Right lung (tissue), 10 donors: ENCODE measurements around the gene RNF6. TPM values are rescaled to one million over a fixed set of nuclear protein-coding genes. Genes with fewer than 3 reads are reported as not detected.
"Not testable (repeated sequence)": the region's sequence is repeated elsewhere in the genome, so short reads cannot be mapped to it uniquely, and the experiment has no call there.

Experiments
- DNase-seq, 2 donors: peaks; one replicate each; pipeline ENCODE4 v3.0.0-alpha.2; 2013
- long read RNA-seq, 8 donors: transcript quantifications; one replicate each; lab custom pipeline, GENCODE V29; 2026
- polyA plus RNA-seq, 5 donors: library from polyadenylated mRNA; unstranded; fragments of 120-200 nt; gene quantifications; one replicate each; pipeline versions ENCODE4 v1.2.1 to v1.2.3, GENCODE V29; 2013; ENCODE audit warnings: inconsistent platforms in 1 of 5, low replicate concordance in 1 of 5; ENCODE audit not compliant: insufficient read length in 5 of 5, insufficient read depth in 1 of 5

The RNF6 gene
- polyA plus RNA-seq = 10 to 100 TPM; 24.1 to 34.4 (median 30.0) TPM
- long read RNA-seq, donor 1, transcript RNF6-201 (5 exons, 3,282 nt) = major isoform, 5 of 6 reads
- long read RNA-seq, donor 1, partial matches to known transcripts = 0 of 6 reads
- long read RNA-seq, donor 1, other reads (novel, unspliced or antisense) = 0 of 6 reads
- long read RNA-seq, donor 2, partial matches to known transcripts = 0 of 3 reads
- long read RNA-seq, donor 2, other reads (novel, unspliced or antisense) = 0 of 3 reads
- long read RNA-seq, donor 3, partial matches to known transcripts = 0 of 6 reads
- long read RNA-seq, donor 3, other reads (novel, unspliced or antisense) = 0 of 6 reads
- long read RNA-seq, donor 4, partial matches to known transcripts = 0 of 2 reads
- long read RNA-seq, donor 4, other reads (novel, unspliced or antisense) = 0 of 2 reads
- long read RNA-seq, donor 5, partial matches to known transcripts = 0 of 7 reads
- long read RNA-seq, donor 5, other reads (novel, unspliced or antisense) = 0 of 7 reads
- long read RNA-seq, donor 6, partial matches to known transcripts = 35 of 43 reads
- long read RNA-seq, donor 6, other reads (novel, unspliced or antisense) = 0 of 43 reads
- long read RNA-seq, donor 7, partial matches to known transcripts = 0 of 5 reads
- long read RNA-seq, donor 7, other reads (novel, unspliced or antisense) = 0 of 5 reads
- long read RNA-seq, donor 8 = 0 reads

GRCh38 chr13:26221721-26222519 lies at the start of gene RNF6:
Gene RNF6 (minus strand): TSS chr13:26222314. CDS start chr13:26219649, 2,665 bp downstream.
- DNase-seq = peak; percentile 93 to 94

DNA sequence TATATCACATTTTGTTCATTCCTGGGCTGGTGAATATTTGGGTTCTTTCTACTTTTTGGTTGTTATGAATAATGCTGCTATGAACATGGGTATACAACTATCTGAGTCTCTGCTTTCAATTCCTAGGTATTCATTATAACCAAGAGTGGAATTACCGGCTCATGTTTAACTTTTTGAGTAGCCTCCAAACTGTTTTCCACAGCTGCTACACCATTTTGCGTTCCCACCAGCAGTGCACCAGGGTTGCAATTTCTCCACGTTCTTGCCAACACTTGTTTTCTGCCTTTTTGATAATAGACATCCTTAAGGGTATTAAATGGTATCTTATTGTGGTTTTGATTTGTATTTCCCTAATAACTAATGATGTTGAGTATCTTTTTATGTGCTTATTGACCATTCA lies 48.6 kb upstream of the RNF6 start:
- DNase-seq = no peak

DNA sequence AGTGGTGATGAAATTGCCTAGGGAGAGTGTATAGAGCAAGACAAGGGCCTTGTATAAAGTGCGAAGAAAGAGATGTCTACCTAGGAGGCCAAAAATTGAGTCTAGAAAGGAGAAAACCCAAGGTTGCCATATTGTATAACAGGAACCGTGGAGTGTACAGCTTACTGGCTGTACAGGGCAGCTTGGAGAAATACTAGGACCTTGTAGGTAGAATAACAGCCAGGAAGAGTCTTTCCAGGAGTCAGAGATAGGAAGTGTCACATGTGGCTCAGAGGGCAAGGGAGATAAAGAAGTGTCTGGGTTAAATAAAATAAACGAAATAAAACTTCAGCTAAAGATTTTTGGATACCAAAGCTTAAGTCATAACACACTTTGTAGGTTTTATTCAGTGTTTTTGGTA lies 44.2 kb upstream of the RNF6 start:
- DNase-seq = no peak

DNA sequence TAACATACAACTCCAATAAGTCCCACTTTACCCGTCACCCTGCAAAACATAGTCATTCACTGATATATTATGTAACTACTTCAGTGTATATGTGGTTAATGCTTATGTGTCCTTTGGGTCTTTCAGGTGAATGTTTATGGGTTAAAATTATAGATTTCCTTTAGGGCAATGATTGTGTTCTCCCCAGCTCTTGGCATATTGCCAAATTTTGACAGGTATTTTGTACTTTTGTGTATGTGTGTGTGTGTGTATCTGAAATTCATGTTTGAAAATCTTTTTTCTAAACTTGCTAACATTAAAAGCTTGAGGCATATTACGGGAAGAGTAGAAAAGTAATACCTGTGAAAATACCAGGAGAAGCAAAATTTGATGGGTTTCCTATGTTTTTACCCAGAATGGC lies 40.0 kb upstream of the RNF6 start:
- no peak for DNase-seq

- DNase-seq = no peak
These were observed 37.5 kb upstream of the RNF6 start for GRCh38 chr13:26259634-26260033.

DNA sequence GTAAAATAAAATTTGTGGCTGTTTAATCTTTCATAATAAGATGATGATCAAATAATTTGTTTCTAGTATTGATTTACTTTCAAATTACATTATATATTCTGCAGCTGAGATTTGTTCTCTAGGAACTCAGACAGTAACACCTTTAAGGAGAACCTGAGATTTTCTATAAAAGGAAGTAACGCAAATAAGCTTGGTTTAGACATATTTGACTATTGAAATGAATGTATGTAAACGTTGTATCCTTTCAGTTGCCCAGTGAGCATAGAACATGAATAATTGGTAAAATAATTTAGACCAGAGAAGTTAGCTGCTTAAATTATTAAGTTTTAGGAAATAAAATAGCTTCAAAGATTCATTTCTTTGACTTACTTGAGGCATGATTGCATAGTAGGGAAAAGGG lies 34.9 kb upstream of the RNF6 start:
- no peak for DNase-seq

DNA sequence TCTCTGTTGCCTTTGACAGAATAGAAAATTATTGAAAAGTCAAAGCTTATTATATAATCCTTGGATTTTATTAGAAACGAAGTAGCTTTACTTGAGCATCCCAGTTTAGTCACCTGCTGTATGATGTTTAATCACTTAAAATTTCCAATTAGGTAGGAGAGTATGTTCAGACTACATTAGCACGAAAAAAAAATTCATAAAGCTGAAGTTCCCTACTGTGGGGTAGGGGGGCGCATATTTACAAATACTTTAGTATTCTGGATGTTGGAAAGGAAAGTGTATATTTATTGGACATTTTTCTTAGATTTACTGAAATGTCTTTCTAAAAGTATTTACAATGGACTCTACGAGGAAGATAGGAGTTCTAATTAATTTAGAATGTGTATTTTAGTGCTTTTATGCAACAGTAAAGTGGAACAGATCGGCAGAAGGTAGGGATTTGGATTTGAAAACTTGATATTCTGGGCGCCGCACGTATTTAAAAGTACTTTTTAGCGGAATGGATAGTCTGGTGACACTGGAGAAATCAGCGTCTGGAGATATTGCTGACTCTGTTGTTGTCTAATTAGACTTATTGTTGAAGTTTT lies 33.7 kb upstream of the RNF6 start:
- no peak for DNase-seq

DNA sequence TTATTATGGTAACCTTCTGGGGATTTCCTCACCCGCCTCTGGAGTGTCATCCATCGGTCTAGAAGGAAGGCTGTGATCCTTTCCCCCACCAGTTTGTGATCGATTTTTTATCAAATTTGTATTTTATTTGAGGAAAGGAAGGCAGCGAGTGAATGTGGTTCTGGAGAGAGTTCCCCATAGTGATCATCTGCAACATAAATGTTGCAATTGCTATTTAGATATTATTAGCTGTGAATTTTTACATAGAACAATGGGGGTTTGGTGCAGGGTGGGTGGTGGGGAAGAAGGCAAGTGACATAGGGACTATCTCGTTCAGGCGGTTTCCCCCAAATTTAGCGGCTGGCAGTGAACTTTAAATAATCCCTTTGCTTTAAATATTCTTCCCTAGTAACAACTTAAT lies 33.0 kb upstream of the RNF6 start:
- DNase-seq = no peak

- DNase-seq = peak; percentile 31 to 32
These were observed 32.5 kb upstream of the RNF6 start for GRCh38 chr13:26254583-26255111.

DNA sequence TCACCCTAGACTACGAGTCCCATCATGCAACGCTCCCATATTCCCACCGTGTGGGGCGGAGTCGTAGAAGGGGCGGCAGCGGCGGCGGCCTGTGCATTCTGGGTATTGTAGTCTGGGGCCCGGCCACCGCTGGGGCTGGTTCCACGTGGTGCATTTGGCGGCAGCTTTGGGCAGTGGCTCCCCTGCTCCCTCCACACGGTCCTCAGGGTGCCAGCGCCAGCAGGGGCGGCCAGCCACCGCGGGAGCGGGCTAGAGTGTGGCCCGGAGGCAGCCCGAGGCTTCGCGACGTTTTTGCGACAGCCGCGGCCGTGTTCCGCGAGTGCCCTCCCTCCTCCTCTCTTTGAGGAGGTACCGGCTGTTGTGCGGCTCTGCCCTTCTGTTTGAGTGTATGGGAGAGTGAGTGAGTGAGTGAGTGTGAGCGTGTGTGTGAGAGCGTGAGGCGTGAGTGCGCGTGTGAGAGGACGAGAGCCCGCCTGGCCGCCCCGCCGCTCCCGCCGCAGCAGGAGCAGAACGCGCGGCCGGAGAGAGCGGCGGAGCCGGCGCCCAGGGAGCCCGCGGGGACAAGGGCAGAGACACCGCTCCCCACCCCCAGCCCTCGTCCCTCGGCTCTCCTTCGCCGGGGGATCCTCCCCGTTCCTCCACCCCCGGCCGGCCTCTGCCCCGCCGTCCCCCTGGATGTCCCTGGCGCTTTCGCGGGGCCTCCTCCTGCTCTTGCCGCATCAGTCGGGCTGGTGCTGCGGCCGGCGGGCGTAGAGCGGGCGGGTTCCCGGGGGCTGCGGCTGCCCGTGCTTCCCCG lies 31.9 kb upstream of the RNF6 start, which contains the start of gene CDK8:
CDK8 (plus strand) TSS at position 343 of the 796 bp plus-strand sequence. CDS start 513 bp downstream, outside the sequence.
- peak; percentile 89 to 93 for DNase-seq

DNA sequence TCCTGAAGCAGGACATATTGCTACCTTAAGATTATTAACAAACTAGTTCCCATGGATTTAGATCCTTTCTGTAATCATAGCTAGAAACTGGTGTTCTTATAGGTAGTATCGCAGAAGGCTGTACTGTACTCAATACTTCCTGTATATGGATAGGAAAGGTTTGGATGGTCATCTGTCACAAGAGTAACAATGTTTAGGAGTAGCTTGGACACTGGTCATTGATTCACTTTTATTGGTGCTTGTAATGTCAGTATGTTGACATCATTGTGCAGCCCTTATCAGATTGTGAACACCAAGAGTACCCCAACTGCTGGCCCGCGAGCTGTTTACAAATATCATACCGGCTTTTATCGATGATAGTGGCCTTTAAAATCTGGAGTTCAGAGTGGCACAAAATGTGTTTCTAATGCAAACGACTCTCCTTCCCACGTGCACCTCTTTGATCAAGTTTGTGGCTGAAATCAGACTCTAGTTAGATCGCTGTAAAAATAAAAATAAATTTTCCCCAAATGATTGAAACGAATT lies 31.2 kb upstream of the RNF6 start:
- DNase-seq = no peak

GRCh38 chr13:26252006-26252405 lies 29.9 kb upstream of the RNF6 start:
- not testable (repeated sequence) for DNase-seq

DNA sequence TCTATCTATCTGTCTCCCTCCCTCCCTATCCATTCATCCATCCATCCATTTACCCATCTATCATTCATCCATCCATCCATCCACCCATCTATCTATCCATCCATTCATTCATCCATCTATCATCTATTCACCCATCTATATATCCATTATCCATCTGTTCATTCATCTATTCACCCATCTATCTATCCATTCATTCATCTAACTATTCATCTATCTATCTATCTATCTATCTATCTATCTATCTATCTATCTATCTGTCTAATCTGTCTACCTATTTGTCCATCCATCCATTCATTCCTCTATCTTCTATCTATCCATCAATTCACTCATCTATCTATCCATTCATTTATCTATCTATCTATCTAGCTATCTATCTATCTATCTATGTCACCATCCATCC lies 27.4 kb upstream of the RNF6 start:
- no peak for DNase-seq

- DNase-seq = no peak
These were observed 25.5 kb upstream of the RNF6 start for GRCh38 chr13:26247608-26248007.

- no peak for DNase-seq
These were observed 24.9 kb upstream of the RNF6 start for GRCh38 chr13:26247011-26247410.

- no peak for DNase-seq
These were observed 24.0 kb upstream of the RNF6 start for GRCh38 chr13:26246154-26246553.

DNA sequence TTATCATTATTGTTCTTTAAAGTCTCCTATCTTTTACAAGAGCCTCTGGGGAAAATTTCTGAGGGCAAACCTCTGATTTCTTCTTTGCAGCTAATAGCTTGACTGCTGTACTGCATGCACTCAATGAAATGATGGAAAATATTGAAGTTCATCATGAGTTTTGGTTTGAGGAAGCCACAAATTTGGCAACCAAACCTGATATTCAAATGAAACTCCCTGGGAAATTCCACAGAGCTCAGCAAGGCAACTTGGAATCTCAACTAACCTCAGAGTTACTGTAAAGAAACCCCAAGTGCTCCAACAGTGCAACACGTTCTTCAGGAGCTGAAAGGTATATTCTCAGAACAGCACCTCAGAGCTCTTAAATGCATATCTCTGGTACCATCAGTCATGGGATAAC lies 14.2 kb upstream of the RNF6 start:
- no peak for DNase-seq

GRCh38 chr13:26230703-26231102 lies 8.6 kb upstream of the RNF6 start:
- no peak for DNase-seq

- no peak for DNase-seq
These were observed 7.0 kb upstream of the RNF6 start for GRCh38 chr13:26229080-26229615.

- no peak for DNase-seq
These were observed 6.0 kb upstream of the RNF6 start for GRCh38 chr13:26228096-26228495.
